ENCODE results near the gene STK32A.

- TF ChIP-seq POLR2A (IDR thresholded peaks at IDR 0.05; ENCODE audit: low read length) (no peak), GATA1 (IDR thresholded peaks at IDR 0.05; ENCODE audit: low read depth, low read length) (no peak)
These were observed 70.3 kb downstream of the STK32A start for GRCh38 chr5:147305147-147305546.

Measured in erythroblast (primary cell).